ENCODE measurements around the gene AIPL1.

DNA sequence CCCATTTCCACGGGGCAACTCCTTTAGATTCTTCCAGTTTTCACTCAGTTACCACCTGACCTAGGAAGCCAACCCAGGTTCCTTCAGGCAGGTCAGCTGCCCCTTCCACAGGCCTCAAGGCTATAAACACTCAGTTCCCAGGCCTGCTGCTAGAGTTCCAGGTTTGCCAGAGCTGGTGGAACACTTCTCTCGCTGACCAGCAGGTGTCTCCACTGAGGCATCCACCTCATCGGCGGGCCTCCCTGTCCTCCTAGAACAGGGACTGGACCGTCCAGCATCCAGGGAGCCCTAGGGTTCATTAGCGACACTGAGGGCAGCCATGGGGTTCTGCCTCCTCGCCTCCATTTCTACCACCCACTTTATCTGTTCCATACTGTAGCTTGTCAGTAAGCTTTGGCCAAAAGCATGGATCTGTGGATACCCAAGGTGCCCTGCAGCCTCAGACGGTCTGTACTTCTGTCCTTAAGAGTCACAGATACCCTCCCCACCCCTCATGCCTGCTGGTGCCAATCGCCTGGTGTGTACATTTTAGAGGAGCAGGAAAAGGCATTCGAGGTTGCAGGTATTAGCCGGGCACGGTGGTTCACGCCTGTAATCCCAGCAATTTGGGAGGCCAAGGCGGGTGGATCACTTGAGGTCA, 38.3 kb upstream of the AIPL1 start:
- TF ChIP-seq, protein P1, sequence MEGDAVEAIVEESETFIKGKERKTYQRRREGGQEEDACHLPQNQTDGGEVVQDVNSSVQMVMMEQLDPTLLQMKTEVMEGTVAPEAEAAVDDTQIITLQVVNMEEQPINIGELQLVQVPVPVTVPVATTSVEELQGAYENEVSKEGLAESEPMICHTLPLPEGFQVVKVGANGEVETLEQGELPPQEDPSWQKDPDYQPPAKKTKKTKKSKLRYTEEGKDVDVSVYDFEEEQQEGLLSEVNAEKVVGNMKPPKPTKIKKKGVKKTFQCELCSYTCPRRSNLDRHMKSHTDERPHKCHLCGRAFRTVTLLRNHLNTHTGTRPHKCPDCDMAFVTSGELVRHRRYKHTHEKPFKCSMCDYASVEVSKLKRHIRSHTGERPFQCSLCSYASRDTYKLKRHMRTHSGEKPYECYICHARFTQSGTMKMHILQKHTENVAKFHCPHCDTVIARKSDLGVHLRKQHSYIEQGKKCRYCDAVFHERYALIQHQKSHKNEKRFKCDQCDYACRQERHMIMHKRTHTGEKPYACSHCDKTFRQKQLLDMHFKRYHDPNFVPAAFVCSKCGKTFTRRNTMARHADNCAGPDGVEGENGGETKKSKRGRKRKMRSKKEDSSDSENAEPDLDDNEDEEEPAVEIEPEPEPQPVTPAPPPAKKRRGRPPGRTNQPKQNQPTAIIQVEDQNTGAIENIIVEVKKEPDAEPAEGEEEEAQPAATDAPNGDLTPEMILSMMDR (IDR thresholded peaks at IDR 0.05): peak in 6 of 7 experiments; percentile 43 to 97 (median 92)
- no peak for TF ChIP-seq POLR2A (IDR thresholded peaks at IDR 0.05)
- no peak for TF ChIP-seq EP300 (IDR thresholded peaks at IDR 0.05)
